Caco-2 (cell line): ENCODE results near the gene DHRSX. TPM values are rescaled to one million over a fixed set of nuclear protein-coding genes. Genes with fewer than 3 reads are reported as not detected.

Source experiments
- BruUV-seq: library from RNA; stranded (reverse); fragments of 400-500 nt; replicated peaks from 2 replicates; lab custom pipeline; 2021; lab: Mats Ljungman, UMichigan
- CTCF ChIA-PET: fragments of 300-600 bp; sonication (Branson Sonifier 250); formaldehyde crosslinking; loops from one replicate; lab custom pipeline; 2022; ENCODE audit warnings: antibody characterized with exemption; lab: Charles Lee
- POLR2A ChIA-PET: fragments of 300-600 bp; sonication (Branson Sonifier 250); formaldehyde crosslinking; loops from one replicate; lab custom pipeline; 2022; ENCODE audit warnings: antibody characterized with exemption; lab: Charles Lee
- DNase-seq, 2 experiments: peaks; one replicate each; pipeline versions ENCODE4 v3.0.0 to v3.0.0-alpha.2; 2020 to 2022
- H3K27me3 ChIP-seq: replicated peaks from 2 replicates; pipeline ENCODE4 v1.6.0; 2011; ENCODE audit warnings: low read length; ENCODE audit not compliant: control insufficient read depth, insufficient read depth
- H3K36me3 ChIP-seq: 2 replicates; pipeline ENCODE4 v1.5.1; 2011; ENCODE audit warnings: low read length; ENCODE audit not compliant: control insufficient read depth, insufficient read depth
- H3K4me1 ChIP-seq: fragments of 250-450 bp; sonication (Bioruptor Pico); 2 replicates; pipeline ENCODE4 v1.5.1; 2020; ENCODE audit warnings: mild to moderate bottlenecking
- H3K4me3 ChIP-seq: 2 replicates; pipeline ENCODE4 v1.5.1; 2011; ENCODE audit warnings: low read depth, mild to moderate bottlenecking, control low read depth, low read length
- H3K9me3 ChIP-seq: fragments of 250-450 bp; sonication (Bioruptor Pico); 2 replicates; pipeline ENCODE4 v1.5.1; 2020; ENCODE audit warnings: mild to moderate bottlenecking, moderate library complexity
- H3K27ac Mint-ChIP-seq: one replicate; pipeline ENCODE4 v1.8.0; 2022; ENCODE audit warnings: mixed read lengths; ENCODE audit not compliant: unreplicated experiment
- H3K27me3 Mint-ChIP-seq: one replicate; pipeline ENCODE4 v1.8.0; 2022; ENCODE audit warnings: mixed read lengths; ENCODE audit not compliant: insufficient read depth, unreplicated experiment
- H3K36me3 Mint-ChIP-seq: one replicate; pipeline ENCODE4 v1.8.0; 2022; ENCODE audit warnings: mild to moderate bottlenecking, mixed read lengths; ENCODE audit not compliant: insufficient read depth, unreplicated experiment
- H3K4me1 Mint-ChIP-seq: one replicate; pipeline ENCODE4 v1.8.0; 2022; ENCODE audit warnings: low read depth, mixed read lengths; ENCODE audit not compliant: unreplicated experiment
- H3K4me3 Mint-ChIP-seq: one replicate; pipeline ENCODE4 v1.8.0; 2022; ENCODE audit warnings: mild to moderate bottlenecking, moderate library complexity, mixed read lengths; ENCODE audit not compliant: unreplicated experiment
- H3K9me3 Mint-ChIP-seq: one replicate; pipeline ENCODE4 v1.8.0; 2022; ENCODE audit warnings: mixed read lengths; ENCODE audit not compliant: unreplicated experiment
- intact Hi-C: fragments of 100-400 bp; cut with micrococcal nuclease; formaldehyde crosslinking; loops from one replicate; pipeline ENCODE4 v1.10.0; 2022; ENCODE audit not compliant: unreplicated experiment
- total RNA-seq: library from RNA; stranded (reverse); gene quantifications from 2 replicates; pipeline ENCODE4 v1.2.3, GENCODE V29; 2022
- TF ChIP-seq, protein P1 (sequence below), 2 experiments: fragments of 200-600 bp in 1 of 2; IDR thresholded peaks; 1 replicate in 1 of 2; 2 replicates in 1 of 2; pipeline versions ENCODE4 v1.5.1 to v1.8.0; 2011 to 2022; ENCODE audit warnings: antibody characterized with exemption in 1 of 2, control low read depth in 1 of 2, inconsistent platforms in 1 of 2, low read depth in 1 of 2, low read length in 1 of 2, mild to moderate bottlenecking in 1 of 2, moderate library complexity in 1 of 2; ENCODE audit not compliant: insufficient read depth in 1 of 2, severe bottlenecking in 1 of 2, unreplicated experiment in 1 of 2

The DHRSX gene
- total RNA-seq, 1 experiment from 2014 or later = 64.1 TPM

- intact Hi-C loops = no loop called here
- H3K4me1 Mint-ChIP-seq = no peaks in the 10 kb centered on the region
- H3K27me3 Mint-ChIP-seq = no peaks in the 10 kb centered on the region
- TF ChIP-seq, protein P1, sequence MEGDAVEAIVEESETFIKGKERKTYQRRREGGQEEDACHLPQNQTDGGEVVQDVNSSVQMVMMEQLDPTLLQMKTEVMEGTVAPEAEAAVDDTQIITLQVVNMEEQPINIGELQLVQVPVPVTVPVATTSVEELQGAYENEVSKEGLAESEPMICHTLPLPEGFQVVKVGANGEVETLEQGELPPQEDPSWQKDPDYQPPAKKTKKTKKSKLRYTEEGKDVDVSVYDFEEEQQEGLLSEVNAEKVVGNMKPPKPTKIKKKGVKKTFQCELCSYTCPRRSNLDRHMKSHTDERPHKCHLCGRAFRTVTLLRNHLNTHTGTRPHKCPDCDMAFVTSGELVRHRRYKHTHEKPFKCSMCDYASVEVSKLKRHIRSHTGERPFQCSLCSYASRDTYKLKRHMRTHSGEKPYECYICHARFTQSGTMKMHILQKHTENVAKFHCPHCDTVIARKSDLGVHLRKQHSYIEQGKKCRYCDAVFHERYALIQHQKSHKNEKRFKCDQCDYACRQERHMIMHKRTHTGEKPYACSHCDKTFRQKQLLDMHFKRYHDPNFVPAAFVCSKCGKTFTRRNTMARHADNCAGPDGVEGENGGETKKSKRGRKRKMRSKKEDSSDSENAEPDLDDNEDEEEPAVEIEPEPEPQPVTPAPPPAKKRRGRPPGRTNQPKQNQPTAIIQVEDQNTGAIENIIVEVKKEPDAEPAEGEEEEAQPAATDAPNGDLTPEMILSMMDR (IDR thresholded peaks at IDR 0.05; ENCODE audit: insufficient read depth in 1 of 2, low read depth in 1 of 2, low read length in 1 of 2, severe bottlenecking in 1 of 2, unreplicated experiment in 1 of 2) = no peak
- no peaks in the 10 kb centered on the region for H3K4me1 ChIP-seq
- H3K4me3 Mint-ChIP-seq = no peak overlapping the region
- H3K27ac Mint-ChIP-seq = no peak overlapping the region
- H3K36me3 ChIP-seq = no peaks in the 10 kb centered on the region
- H3K9me3 ChIP-seq = peaks cover 3% of the 10 kb centered on the region; the same call in 1 of the 2 replicates
- peaks cover 12% of the 10 kb centered on the region for H3K36me3 Mint-ChIP-seq
- BruUV-seq = no TSS peak
- ChIA-PET CTCF (no interaction called here), POLR2A (no interaction called here)
- no peaks in the 10 kb centered on the region for H3K27me3 ChIP-seq
- no peaks in the 10 kb centered on the region for H3K9me3 Mint-ChIP-seq
- no peak for DNase-seq
- H3K4me3 ChIP-seq = no peak overlapping the region
Observed at GRCh38 chrX:2385224-2385623, 115.6 kb downstream of the DHRSX start.

- Histone ChIP-seq H3K4me3 (no peak overlapping the region), H3K36me3 (no peaks in the 10 kb centered on the region), H3K27me3 (no peaks in the 10 kb centered on the region), H3K9me3 (peaks cover 3% of the 10 kb centered on the region; the same call in 1 of the 2 replicates), H3K4me1 (no peaks in the 10 kb centered on the region)
- no peaks in the 10 kb centered on the region for H3K9me3 Mint-ChIP-seq
- no peaks in the 10 kb centered on the region for H3K27me3 Mint-ChIP-seq
- TF ChIP-seq, protein P1 (IDR thresholded peaks at IDR 0.05; ENCODE audit: insufficient read depth in 1 of 2, low read depth in 1 of 2, low read length in 1 of 2, severe bottlenecking in 1 of 2, unreplicated experiment in 1 of 2) = no peak
- H3K4me1 Mint-ChIP-seq = no peaks in the 10 kb centered on the region
- DNase-seq = no peak
- BruUV-seq = no TSS peak
- ChIA-PET POLR2A (no interaction called here), CTCF (no interaction called here)
- H3K36me3 Mint-ChIP-seq = peaks cover 12% of the 10 kb centered on the region
- no peak overlapping the region for H3K27ac Mint-ChIP-seq
- intact Hi-C loops = no loop called here
- no peak overlapping the region for H3K4me3 Mint-ChIP-seq
Observed at GRCh38 chrX:2384486-2384885, 116.3 kb downstream of the DHRSX start.

GRCh38 chrX:2383735-2384134 is 117.0 kb downstream of the DHRSX start:
- H3K27ac Mint-ChIP-seq = no peak overlapping the region
- TF ChIP-seq, protein P1 (IDR thresholded peaks at IDR 0.05; ENCODE audit: insufficient read depth in 1 of 2, low read depth in 1 of 2, low read length in 1 of 2, severe bottlenecking in 1 of 2, unreplicated experiment in 1 of 2) = no peak
- H3K4me1 ChIP-seq = no peaks in the 10 kb centered on the region
- BruUV-seq = no TSS peak
- H3K27me3 Mint-ChIP-seq = no peaks in the 10 kb centered on the region
- no peaks in the 10 kb centered on the region for H3K27me3 ChIP-seq
- no peaks in the 10 kb centered on the region for H3K4me1 Mint-ChIP-seq
- ChIA-PET CTCF (no interaction called here), POLR2A (no interaction called here)
- no peak for DNase-seq
- H3K9me3 ChIP-seq = peaks cover 3% of the 10 kb centered on the region; the same call in 1 of the 2 replicates
- H3K36me3 ChIP-seq = no peaks in the 10 kb centered on the region
- no peak overlapping the region for H3K4me3 Mint-ChIP-seq
- H3K4me3 ChIP-seq = no peak overlapping the region
- H3K9me3 Mint-ChIP-seq = no peaks in the 10 kb centered on the region
- peaks cover 6% of the 10 kb centered on the region for H3K36me3 Mint-ChIP-seq
- intact Hi-C loops = no loop called here
